D341Med (cell line): ENCODE results near the gene PLAAT4.
"Not testable (repeated sequence)": the region's sequence is repeated elsewhere in the genome, so short reads cannot be mapped to it uniquely, and the experiment has no call there.

ENCODE experiments used
- DNase-seq: peaks from one replicate; pipeline ENCODE4 v3.0.0; 2012; ENCODE audit warnings: low spot score

Gene PLAAT4

GRCh38 chr11:63573881-63574855 is 37.6 kb downstream of the PLAAT4 start:
- no peak for DNase-seq

GRCh38 chr11:63574856-63575602 is 38.4 kb downstream of the PLAAT4 start:
- DNase-seq = no peak

GRCh38 chr11:63578882-63579281 is 42.3 kb downstream of the PLAAT4 start:
- DNase-seq = not testable (repeated sequence)

- not testable (repeated sequence) for DNase-seq
Observed at GRCh38 chr11:63581224-63581623, 44.6 kb downstream of the PLAAT4 start.

GRCh38 chr11:63583357-63583677 is 46.7 kb downstream of the PLAAT4 start:
- DNase-seq = no peak

- no peak for DNase-seq
Observed at GRCh38 chr11:63586451-63587166, 50.0 kb downstream of the PLAAT4 start.

- DNase-seq = no peak
Observed at GRCh38 chr11:63589000-63589399, 52.4 kb downstream of the PLAAT4 start.

- DNase-seq = no peak
Observed at GRCh38 chr11:63590024-63590788, 53.6 kb downstream of the PLAAT4 start.

GRCh38 chr11:63592975-63593395 is 56.4 kb downstream of the PLAAT4 start:
- no peak for DNase-seq

- no peak for DNase-seq
Observed at GRCh38 chr11:63595296-63595695, 58.7 kb downstream of the PLAAT4 start.
